GM06990 (cell line): ENCODE results near the gene TMC2.

ENCODE experiments used
- DNase-seq: peaks from one replicate; pipeline ENCODE4 v3.0.0-alpha.2; 2011; ENCODE audit not compliant: insufficient read length; ENCODE audit errors: extremely low read depth
- H3K27me3 ChIP-seq: replicated peaks from 2 replicates; pipeline ENCODE4 v1.6.0; 2011; ENCODE audit warnings: low read length; ENCODE audit not compliant: control insufficient read depth, insufficient read depth
- H3K36me3 ChIP-seq: 2 replicates; pipeline ENCODE4 v1.5.1; 2011; ENCODE audit warnings: low read length; ENCODE audit not compliant: control insufficient read depth, insufficient read depth
- H3K4me3 ChIP-seq: replicated peaks from 2 replicates; pipeline ENCODE4 v1.5.1; 2011; ENCODE audit warnings: low read depth, mild to moderate bottlenecking, control low read depth, low read length
- TF ChIP-seq, protein P1 (sequence below): IDR thresholded peaks from 2 replicates; pipeline ENCODE4 v1.5.1; 2011; ENCODE audit warnings: low read length, control low read depth, mild to moderate bottlenecking, inconsistent platforms; ENCODE audit not compliant: insufficient read depth, poor library complexity, severe bottlenecking

The TMC2 gene

DNA sequence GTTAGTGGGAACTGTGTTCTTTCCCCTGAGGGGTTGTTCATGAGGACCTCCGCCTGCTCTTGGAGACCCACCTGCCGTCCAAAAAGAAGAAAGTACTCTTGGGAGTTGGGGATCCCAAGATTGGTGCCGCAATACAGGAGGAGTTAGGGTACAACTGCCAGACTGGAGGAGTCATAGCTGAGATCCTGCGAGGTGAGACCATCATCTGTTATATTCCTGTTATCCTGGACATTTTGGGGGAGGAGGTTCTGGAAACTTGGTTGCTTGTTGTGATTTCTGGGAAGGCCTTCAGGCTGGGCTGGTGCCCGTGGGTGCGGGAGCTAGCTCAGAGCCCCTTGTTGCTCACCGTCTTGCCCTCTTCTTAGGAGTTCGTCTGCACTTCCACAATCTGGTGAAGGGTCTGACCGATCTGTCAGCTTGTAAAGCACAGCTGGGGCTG, 118.0 kb downstream of the TMC2 start:
- TF ChIP-seq, protein P1, sequence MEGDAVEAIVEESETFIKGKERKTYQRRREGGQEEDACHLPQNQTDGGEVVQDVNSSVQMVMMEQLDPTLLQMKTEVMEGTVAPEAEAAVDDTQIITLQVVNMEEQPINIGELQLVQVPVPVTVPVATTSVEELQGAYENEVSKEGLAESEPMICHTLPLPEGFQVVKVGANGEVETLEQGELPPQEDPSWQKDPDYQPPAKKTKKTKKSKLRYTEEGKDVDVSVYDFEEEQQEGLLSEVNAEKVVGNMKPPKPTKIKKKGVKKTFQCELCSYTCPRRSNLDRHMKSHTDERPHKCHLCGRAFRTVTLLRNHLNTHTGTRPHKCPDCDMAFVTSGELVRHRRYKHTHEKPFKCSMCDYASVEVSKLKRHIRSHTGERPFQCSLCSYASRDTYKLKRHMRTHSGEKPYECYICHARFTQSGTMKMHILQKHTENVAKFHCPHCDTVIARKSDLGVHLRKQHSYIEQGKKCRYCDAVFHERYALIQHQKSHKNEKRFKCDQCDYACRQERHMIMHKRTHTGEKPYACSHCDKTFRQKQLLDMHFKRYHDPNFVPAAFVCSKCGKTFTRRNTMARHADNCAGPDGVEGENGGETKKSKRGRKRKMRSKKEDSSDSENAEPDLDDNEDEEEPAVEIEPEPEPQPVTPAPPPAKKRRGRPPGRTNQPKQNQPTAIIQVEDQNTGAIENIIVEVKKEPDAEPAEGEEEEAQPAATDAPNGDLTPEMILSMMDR, result no peak
- Histone ChIP-seq H3K36me3 (peaks cover 44% of the 10 kb centered on the region), H3K27me3 (no peaks in the 10 kb centered on the region), H3K4me3 (peak overlapping the region; percentile 99)
- DNase-seq, result no peak

DNA sequence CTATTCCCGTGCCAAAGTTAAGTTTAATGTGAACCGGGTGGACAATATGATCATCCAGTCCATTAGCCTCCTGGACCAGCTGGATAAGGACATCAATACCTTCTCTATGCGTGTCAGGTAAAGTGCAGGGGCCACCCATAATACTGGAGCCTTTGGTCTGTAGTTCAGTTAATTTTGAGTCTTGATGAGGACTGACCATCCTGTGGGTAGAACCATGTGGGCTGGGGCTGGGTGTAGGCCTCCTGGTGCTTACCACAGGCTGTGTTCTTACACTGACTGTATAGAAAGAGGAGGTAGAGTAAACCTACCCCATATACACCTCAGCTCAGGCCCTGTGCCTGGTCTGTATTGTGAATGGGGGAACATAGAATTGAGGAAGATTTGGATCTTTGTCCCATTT, 118.5 kb downstream of the TMC2 start:
- Histone ChIP-seq H3K36me3 (peaks cover 44% of the 10 kb centered on the region), H3K4me3 (peak overlapping the region; percentile 99), H3K27me3 (no peaks in the 10 kb centered on the region)
- no peak for DNase-seq
- TF ChIP-seq, protein P1, result no peak

DNA sequence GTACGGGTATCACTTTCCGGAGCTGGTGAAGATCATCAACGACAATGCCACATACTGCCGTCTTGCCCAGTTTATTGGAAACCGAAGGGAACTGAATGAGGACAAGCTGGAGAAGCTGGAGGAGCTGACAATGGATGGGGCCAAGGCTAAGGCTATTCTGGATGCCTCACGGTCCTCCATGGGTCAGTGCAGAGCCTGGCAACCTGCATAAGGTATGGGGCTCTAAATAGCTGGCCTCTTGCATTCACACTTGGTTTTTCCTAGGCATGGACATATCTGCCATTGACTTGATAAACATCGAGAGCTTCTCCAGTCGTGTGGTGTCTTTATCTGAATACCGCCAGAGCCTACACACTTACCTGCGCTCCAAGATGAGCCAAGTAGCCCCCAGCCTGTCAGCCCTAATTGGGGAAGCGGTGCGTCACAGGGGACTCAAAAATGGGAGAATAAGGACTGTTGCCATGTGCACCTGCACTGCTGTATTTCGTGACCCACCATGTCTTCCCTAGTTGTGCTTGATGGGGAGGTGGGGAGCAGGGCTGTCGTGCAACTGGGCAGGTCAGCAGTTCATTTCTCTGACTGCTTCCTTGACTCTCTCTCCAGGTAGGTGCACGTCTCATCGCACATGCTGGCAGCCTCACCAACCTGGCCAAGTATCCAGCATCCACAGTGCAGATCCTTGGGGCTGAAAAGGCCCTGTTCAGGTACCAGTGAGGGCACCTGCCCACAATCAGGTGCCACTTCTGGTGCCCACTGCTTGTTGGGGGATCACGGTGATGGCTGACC, 119.2 kb downstream of the TMC2 start:
- no peak for DNase-seq
- H3K27me3 ChIP-seq, result no peaks in the 10 kb centered on the region
- peaks cover 49% of the 10 kb centered on the region for H3K36me3 ChIP-seq
- no peak overlapping the region; the same call in 1 of the 2 replicates for H3K4me3 ChIP-seq
- TF ChIP-seq, protein P1, result no peak

DNA sequence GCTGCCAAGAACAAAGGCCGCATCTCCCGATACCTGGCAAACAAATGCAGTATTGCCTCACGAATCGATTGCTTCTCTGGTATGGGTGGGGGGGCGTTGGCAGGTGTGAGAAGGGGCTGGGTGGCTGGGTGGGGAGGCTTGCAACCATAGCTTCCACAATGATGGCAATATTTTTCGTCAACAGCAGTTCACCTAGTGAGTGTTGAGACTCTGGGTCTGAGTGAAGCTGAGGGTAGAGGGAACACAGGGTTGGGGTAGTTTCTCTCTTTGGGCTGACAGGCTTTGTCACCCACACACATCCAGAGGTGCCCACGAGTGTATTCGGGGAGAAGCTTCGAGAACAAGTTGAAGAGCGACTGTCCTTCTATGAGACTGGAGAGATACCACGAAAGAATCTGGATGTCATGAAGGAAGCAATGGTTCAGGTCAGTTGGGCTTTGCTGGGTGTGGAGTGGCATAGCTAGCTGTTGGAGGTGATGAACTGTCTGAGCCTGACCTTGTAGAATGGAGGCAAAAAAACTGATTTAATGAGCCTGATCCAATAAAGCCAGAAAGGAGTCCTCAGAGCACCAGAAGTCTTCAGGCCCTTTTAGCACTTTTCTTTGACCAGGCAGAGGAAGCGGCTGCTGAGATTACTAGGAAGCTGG, 120.2 kb downstream of the TMC2 start:
- H3K27me3 ChIP-seq, result no peaks in the 10 kb centered on the region
- no peak for DNase-seq
- H3K4me3 ChIP-seq, result no peak overlapping the region
- H3K36me3 ChIP-seq, result peaks cover 49% of the 10 kb centered on the region
- TF ChIP-seq, protein P1, result no peak

DNA sequence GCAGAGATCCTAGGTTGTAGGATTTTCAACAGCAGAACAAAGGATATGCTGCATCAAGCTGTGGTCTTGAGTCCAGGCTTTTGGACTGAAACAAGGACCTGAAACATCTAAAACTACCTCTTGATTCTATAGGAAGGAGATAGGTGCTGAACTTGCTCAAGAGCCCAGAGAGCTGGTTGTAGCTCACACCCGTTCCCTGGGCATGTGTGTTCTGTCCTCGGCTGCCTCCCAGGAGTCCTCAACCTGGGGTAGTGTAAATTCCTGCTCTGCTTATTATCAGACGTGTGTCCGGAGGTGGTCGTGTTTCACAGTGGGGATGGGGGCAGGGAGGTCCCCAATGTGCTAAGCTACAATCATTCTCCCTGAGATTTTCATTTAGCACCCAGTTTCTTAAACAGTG, 120.9 kb downstream of the TMC2 start:
- Histone ChIP-seq H3K36me3 (peaks cover 49% of the 10 kb centered on the region), H3K4me3 (no peak overlapping the region), H3K27me3 (no peaks in the 10 kb centered on the region)
- TF ChIP-seq, protein P1, result no peak
- no peak for DNase-seq
